Measurements from ENCODE around the gene LGALS7.
A peak's percentile ranks its signal among the peaks of the same experiment; 100 is the strongest.
"Not testable (repeated sequence)": the region's sequence is repeated elsewhere in the genome, so short reads cannot be mapped to it uniquely, and the experiment has no call there.

LGALS7 gene

GRCh38 chr19:38793671-38794070, 20.4 kb upstream of the LGALS7 start:
- Histone ChIP-seq H3K4me3 (ENCODE audit: low read depth, low read length) (no peak overlapping the region), H3K27me3 (replicated peaks) (no peaks in the 10 kb centered on the region), H3K36me3 (replicated peaks) (no peaks in the 10 kb centered on the region), H3K27ac (no peak overlapping the region)
- TF ChIP-seq CTCF (IDR thresholded peaks at IDR 0.05; ENCODE audit: low read depth, low read length, missing control alignments), result no peak
- DNase-seq, result no peak
- in situ Hi-C loops (cut with HindIII; ENCODE audit: low pct_ligation_motif_present, low sequenced_read_pairs), result no loop called here

DNA sequence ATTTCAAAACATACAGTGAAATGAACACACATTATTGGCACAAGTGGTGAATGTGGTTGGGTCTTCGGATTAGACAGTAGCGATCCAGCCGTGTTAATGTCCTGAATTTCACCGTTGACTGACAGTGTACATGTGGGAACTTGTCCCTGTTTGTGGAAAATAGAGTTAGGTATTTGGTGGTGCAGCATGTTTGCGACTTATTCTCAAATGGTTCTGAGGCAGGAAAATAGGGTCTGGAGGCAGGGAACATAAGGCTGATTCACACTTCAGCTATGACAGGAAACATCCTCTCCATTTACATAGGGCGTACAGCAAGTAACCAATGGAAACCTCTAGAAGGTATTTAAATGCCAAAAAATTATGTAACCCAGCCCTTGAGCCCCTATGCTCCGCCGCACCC, 19.9 kb upstream of the LGALS7 start:
- Histone ChIP-seq H3K36me3 (replicated peaks) (no peaks in the 10 kb centered on the region), H3K27ac (no peak overlapping the region), H3K4me3 (ENCODE audit: low read depth, low read length) (no peak overlapping the region), H3K27me3 (replicated peaks) (no peaks in the 10 kb centered on the region)
- TF ChIP-seq CTCF (IDR thresholded peaks at IDR 0.05; ENCODE audit: low read depth, low read length, missing control alignments), result no peak
- peak; percentile 24 for DNase-seq
- in situ Hi-C loops (cut with HindIII; ENCODE audit: low pct_ligation_motif_present, low sequenced_read_pairs), result no loop called here

DNA sequence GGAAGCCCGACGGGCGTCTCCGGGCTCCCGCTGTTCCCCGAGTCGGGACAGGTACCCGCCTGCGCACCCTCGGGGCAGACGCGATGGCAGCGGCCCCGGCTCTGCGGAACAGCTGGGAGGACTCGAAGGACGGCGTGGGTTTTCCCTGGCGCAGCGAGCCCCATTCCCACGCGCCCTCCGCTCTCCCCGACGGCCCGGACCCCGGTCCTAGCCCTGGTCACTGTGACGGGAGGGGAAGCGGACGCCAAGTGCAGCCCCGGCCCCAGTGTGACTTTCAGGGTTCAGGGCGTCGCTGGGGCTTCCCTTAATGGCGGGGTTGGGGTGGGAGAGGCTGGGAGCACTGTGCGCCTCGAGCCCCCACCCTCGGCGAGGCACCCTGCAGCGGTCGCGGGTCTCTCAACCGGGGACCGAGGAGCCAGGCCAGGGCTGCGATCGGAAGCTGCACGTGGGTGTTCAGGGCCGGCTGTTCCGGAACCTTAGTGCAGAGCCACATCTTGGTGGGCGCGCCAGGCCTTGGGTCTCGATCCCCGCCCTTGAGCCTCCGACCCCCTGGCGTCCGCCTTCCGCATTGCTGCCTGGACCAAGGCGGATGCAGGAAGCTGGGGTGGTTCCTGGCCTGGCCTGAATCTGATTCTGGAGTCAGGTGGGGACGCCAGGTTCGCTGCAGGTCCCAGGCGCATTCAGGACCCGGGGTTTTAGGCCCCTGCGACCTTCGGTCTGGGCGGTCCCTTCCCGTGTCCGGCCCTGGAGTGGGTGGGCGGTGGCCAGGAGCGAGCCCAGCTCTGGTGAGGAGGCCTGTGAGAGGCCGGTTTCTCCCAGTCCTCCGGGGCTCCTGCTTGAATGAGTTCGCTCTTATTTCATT, 19.2 kb upstream of the LGALS7 start:
- Histone ChIP-seq H3K36me3 (replicated peaks) (no peaks in the 10 kb centered on the region), H3K4me3 (ENCODE audit: low read depth, low read length) (peak overlapping the region; percentile 12), H3K27me3 (replicated peaks) (no peaks in the 10 kb centered on the region), H3K27ac (peak overlapping the region; percentile 10)
- TF ChIP-seq CTCF (IDR thresholded peaks at IDR 0.05; ENCODE audit: low read depth, low read length, missing control alignments), result peak; percentile 50
- no peak for DNase-seq
- in situ Hi-C loops (cut with HindIII; ENCODE audit: low pct_ligation_motif_present, low sequenced_read_pairs), result no loop called here

- H3K27me3 ChIP-seq (replicated peaks); DNase-seq; in situ Hi-C loops (cut with HindIII; ENCODE audit: low pct_ligation_motif_present, low sequenced_read_pairs); H3K36me3 ChIP-seq (replicated peaks); H3K27ac ChIP-seq: not testable (repeated sequence)
- H3K4me3 ChIP-seq (ENCODE audit: low read depth, low read length), result peak overlapping the region; percentile 26
Observed at GRCh38 chr19:38791451-38792064, 18.2 kb upstream of the LGALS7 start.

GRCh38 chr19:38790507-38791403, 17.4 kb upstream of the LGALS7 start:
- peak overlapping the region; percentile 26 for H3K4me3 ChIP-seq (ENCODE audit: low read depth, low read length)
- H3K27me3 ChIP-seq (replicated peaks); H3K36me3 ChIP-seq (replicated peaks); H3K27ac ChIP-seq; in situ Hi-C loops (cut with HindIII; ENCODE audit: low pct_ligation_motif_present, low sequenced_read_pairs); DNase-seq: not testable (repeated sequence)

DNA sequence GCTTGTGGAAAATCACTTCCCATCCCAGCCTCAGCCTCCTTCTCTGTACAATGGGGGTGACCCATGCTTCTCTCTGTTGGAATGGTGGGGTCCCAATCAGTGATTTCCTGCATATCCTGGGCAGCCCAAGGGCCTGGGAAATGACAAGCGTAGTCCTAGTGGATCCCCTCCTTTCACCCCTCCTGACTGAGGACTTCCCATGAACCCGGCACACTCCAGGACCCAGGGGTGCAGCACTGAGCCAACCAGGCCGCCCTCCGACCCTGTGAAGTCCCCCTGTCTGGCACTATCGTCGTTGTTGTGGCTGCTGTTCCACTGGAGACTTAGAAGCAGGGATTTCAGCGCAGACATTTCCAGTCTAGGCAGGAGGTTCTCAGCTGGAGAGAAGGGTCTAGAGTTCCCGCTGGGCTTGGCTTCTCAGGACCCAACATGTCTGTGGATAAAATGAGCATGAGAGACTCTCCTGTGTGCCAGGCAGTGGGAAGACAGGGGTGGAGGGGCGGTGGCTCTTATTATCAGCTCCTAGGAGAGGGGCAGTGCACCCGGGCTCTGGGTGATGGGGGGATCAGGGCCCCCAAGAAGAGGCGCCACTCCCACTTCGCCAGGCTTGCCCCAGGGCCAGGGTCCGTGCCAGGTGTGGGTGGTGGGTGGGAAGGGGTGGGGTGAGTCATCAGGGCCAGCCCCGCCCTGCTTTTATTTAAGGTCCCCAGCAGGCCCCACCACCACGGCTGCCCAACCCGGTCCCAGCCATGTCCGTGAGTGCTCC, 15.3 kb upstream of the LGALS7 start, which contains the start of gene LGALS7B:
TSS of gene LGALS7B (plus strand) at position 723 of the 766 bp plus-strand sequence. CDS start at position 750, 27 bp downstream.
- no peak within 1 kb of the TSS for H3K4me3 ChIP-seq (ENCODE audit: low read depth, low read length)
- TF ChIP-seq CTCF (IDR thresholded peaks at IDR 0.05; ENCODE audit: low read depth, low read length, missing control alignments), result no peak
- H3K27ac ChIP-seq, result no peak within 1 kb of the TSS
- in situ Hi-C loops (cut with HindIII; ENCODE audit: low pct_ligation_motif_present, low sequenced_read_pairs), result no loop called here
- DNase-seq, result no peak
- H3K36me3 ChIP-seq (replicated peaks), result no peaks in the 10 kb centered on the region
- H3K27me3 ChIP-seq (replicated peaks), result no peaks in the 10 kb centered on the region
